Measurements from ENCODE around the gene CD101.

CD101 gene

DNA sequence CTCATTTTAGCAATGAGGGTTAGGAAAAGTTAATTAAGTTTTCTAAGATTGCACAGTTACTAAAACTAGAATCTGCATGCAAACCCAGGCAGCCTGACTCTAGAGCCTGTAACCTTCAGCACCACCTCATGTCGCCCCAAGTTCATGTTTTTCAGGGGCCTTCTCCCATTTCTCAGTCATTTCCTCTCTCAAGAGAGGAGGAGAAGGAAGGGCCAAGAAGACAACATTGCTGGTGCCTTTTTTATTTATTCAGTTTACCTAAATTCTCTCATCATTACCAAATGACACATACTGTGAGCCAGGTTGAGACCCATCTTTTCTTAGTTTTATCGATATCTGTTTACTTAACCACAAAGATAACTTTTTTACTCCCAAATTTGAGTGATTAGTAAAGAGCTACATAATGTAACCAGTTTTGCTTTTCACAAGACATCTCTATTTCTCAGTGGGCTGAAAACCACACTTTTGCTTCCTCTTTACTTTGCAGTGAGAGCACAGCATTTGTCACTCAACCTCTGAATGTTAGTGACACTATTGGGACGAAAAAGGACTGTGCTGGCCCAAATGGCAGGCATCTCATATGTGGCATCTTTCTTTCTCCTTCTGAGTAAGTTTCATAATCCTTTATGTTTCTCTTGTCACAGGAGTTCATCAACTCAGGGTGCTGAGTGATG is at the start of gene CD101:
TSS of gene CD101 (plus strand) at position 507 of the 674 bp plus-strand sequence. CDS start at position 565, 58 bp downstream.
- Histone ChIP-seq H3K9me2 (replicated peaks; ENCODE audit: control insufficient read depth, low read length) (no peaks in the 10 kb centered on the region), H4K20me1 (ENCODE audit: control insufficient read depth, insufficient read depth, low read depth, low read length) (no peaks in the 10 kb centered on the region), H3K27me3 (ENCODE audit: control insufficient read depth, low read length) (0 out of 2 replicates have a peak, but pooled peaks cover 3% of the 10 kb centered on the region), H3F3A (ENCODE audit: control insufficient read depth, insufficient read depth) (no peaks in the 10 kb centered on the region), H3K27ac (ENCODE audit: low read depth, low read length) (no peak within 1 kb of the TSS), H3K4me1 (ENCODE audit: control insufficient read depth, low read length) (no peaks in the 10 kb centered on the region), H3K36me3 (ENCODE audit: control insufficient read depth, low read length) (no peaks in the 10 kb centered on the region), H3K4me2 (ENCODE audit: low read length) (no peak within 1 kb of the TSS), H3K4me3 (ENCODE audit: low read length) (no peak within 1 kb of the TSS), H3K9me3 (ENCODE audit: control insufficient read depth, insufficient read depth, low read length) (no peaks in the 10 kb centered on the region), H3K79me2 (ENCODE audit: control insufficient read depth, low read length) (no peaks in the 10 kb centered on the region)
- TF ChIP-seq EZH2phosphoT487 (IDR thresholded peaks at IDR 0.05; ENCODE audit: borderline replicate concordance, low read length), result no peak
- TF ChIP-seq, protein P1, sequence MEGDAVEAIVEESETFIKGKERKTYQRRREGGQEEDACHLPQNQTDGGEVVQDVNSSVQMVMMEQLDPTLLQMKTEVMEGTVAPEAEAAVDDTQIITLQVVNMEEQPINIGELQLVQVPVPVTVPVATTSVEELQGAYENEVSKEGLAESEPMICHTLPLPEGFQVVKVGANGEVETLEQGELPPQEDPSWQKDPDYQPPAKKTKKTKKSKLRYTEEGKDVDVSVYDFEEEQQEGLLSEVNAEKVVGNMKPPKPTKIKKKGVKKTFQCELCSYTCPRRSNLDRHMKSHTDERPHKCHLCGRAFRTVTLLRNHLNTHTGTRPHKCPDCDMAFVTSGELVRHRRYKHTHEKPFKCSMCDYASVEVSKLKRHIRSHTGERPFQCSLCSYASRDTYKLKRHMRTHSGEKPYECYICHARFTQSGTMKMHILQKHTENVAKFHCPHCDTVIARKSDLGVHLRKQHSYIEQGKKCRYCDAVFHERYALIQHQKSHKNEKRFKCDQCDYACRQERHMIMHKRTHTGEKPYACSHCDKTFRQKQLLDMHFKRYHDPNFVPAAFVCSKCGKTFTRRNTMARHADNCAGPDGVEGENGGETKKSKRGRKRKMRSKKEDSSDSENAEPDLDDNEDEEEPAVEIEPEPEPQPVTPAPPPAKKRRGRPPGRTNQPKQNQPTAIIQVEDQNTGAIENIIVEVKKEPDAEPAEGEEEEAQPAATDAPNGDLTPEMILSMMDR (IDR thresholded peaks at IDR 0.05; ENCODE audit: low read depth, low read length, poor library complexity, severe bottlenecking), result no peak

- no peaks in the 10 kb centered on the region for H3K36me3 ChIP-seq (ENCODE audit: control insufficient read depth, low read length)
- no peak overlapping the region for H3K4me2 ChIP-seq (ENCODE audit: low read length)
- no peak overlapping the region for H3K27ac ChIP-seq (ENCODE audit: low read depth, low read length)
- H3K79me2 ChIP-seq (ENCODE audit: control insufficient read depth, low read length), result no peaks in the 10 kb centered on the region
- no peaks in the 10 kb centered on the region for H4K20me1 ChIP-seq (ENCODE audit: control insufficient read depth, insufficient read depth, low read depth, low read length)
- no peaks in the 10 kb centered on the region for H3K9me3 ChIP-seq (ENCODE audit: control insufficient read depth, insufficient read depth, low read length)
- H3K27me3 ChIP-seq (ENCODE audit: control insufficient read depth, low read length), result no peaks in the 10 kb centered on the region
- H3K4me1 ChIP-seq (ENCODE audit: control insufficient read depth, low read length), result no peaks in the 10 kb centered on the region
- H3K9me2 ChIP-seq (replicated peaks; ENCODE audit: control insufficient read depth, low read length), result no peaks in the 10 kb centered on the region
- TF ChIP-seq, protein P1 (IDR thresholded peaks at IDR 0.05; ENCODE audit: low read depth, low read length, poor library complexity, severe bottlenecking), result no peak
- TF ChIP-seq EZH2phosphoT487 (IDR thresholded peaks at IDR 0.05; ENCODE audit: borderline replicate concordance, low read length), result no peak
- no peaks in the 10 kb centered on the region for H3F3A ChIP-seq (ENCODE audit: control insufficient read depth, insufficient read depth)
- no peak overlapping the region for H3K4me3 ChIP-seq (ENCODE audit: low read length)
Measured at GRCh38 chr1:116952738-116953275, 48.8 kb upstream of the CD101 start.

GRCh38 chr1:116954440-116954839 is 47.1 kb upstream of the CD101 start:
- no peaks in the 10 kb centered on the region for H3K9me3 ChIP-seq (ENCODE audit: control insufficient read depth, insufficient read depth, low read length)
- 0 out of 2 replicates have a peak, but pooled peaks cover 3% of the 10 kb centered on the region for H3K27me3 ChIP-seq (ENCODE audit: control insufficient read depth, low read length)
- no peak overlapping the region for H3K4me3 ChIP-seq (ENCODE audit: low read length)
- H4K20me1 ChIP-seq (ENCODE audit: control insufficient read depth, insufficient read depth, low read depth, low read length), result no peaks in the 10 kb centered on the region
- H3K4me2 ChIP-seq (ENCODE audit: low read length), result no peak overlapping the region
- TF ChIP-seq, protein P1 (IDR thresholded peaks at IDR 0.05; ENCODE audit: low read depth, low read length, poor library complexity, severe bottlenecking), result no peak
- no peak for TF ChIP-seq EZH2phosphoT487 (IDR thresholded peaks at IDR 0.05; ENCODE audit: borderline replicate concordance, low read length)
- no peaks in the 10 kb centered on the region for H3K79me2 ChIP-seq (ENCODE audit: control insufficient read depth, low read length)
- no peaks in the 10 kb centered on the region for H3K36me3 ChIP-seq (ENCODE audit: control insufficient read depth, low read length)
- no peak overlapping the region for H3K27ac ChIP-seq (ENCODE audit: low read depth, low read length)
- H3K4me1 ChIP-seq (ENCODE audit: control insufficient read depth, low read length), result no peaks in the 10 kb centered on the region
- H3F3A ChIP-seq (ENCODE audit: control insufficient read depth, insufficient read depth), result no peaks in the 10 kb centered on the region
- no peaks in the 10 kb centered on the region for H3K9me2 ChIP-seq (replicated peaks; ENCODE audit: control insufficient read depth, low read length)

All from DOHH2 (cell line).